ENCODE data around the gene GARIN6. TPM values are rescaled to one million over a fixed set of nuclear protein-coding genes. Genes with fewer than 3 reads are reported as not detected.

Gene GARIN6
- total RNA-seq (2021) = not detected in 3 replicates
- Bru-seq, nascent RNA = not detected
- long read RNA-seq, experiment 1 = 0 reads
- long read RNA-seq, experiment 2 = 0 reads
- long read RNA-seq, experiment 3 = 0 reads

DNA sequence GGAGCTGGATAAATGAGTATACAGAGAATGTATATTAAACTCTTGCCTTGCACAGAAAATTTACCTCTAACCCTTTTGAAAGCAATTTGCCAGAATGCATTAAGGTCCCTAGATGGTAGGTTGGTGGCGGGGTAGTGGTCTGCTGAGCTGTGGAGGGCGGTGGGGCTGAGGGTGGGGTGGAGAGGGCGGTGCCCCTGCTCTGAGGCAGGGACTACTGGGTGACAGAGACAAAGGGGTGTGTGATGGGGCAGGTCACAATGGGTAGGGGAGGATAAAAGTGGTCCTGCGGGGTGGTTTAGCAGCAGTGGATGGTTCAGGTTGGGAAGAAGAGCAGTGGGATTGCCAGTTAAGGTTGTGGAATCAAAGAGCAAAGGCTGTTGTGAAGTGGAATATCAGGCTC is at the start of gene GARIN6:
TSS of gene GARIN6 (plus strand) at position 301 of the 400 bp plus-strand sequence. CDS start 422 bp downstream, outside the sequence.
- no peak for DNase-seq (ENCODE audit: low spot score)
- Mint-ChIP-seq H3K36me3 (no peaks in the 10 kb centered on the region), H3K27me3 (ENCODE audit: low read depth) (no peaks in the 10 kb centered on the region), H3K27ac (no peak within 1 kb of the TSS), H3K4me1 (peaks cover 9% of the 10 kb centered on the region), H3K9me3 (peaks cover 10% of the 10 kb centered on the region; the same call in 1 of the 2 replicates), H3K4me3 (no peak within 1 kb of the TSS)
- TF ChIP-seq CREB1 (CRISPR knock-in tag; IDR thresholded peaks at IDR 0.05) = no peak
- no peak for TF ChIP-seq PRRX2 (CRISPR knock-in tag; IDR thresholded peaks at IDR 0.05)
- TF ChIP-seq, protein P1, sequence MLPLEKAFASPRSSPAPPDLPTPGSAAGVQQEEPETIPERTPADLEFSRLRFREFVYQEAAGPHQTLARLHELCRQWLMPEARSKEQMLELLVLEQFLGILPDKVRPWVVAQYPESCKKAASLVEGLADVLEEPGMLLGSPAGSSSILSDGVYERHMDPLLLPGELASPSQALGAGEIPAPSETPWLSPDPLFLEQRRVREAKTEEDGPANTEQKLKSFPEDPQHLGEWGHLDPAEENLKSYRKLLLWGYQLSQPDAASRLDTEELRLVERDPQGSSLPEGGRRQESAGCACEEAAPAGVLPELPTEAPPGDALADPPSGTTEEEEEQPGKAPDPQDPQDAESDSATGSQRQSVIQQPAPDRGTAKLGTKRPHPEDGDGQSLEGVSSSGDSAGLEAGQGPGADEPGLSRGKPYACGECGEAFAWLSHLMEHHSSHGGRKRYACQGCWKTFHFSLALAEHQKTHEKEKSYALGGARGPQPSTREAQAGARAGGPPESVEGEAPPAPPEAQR (CRISPR knock-in tag; IDR thresholded peaks at IDR 0.05) = no peak
- no peak for TF ChIP-seq FOXP1 (CRISPR knock-in tag; IDR thresholded peaks at IDR 0.05; ENCODE audit: borderline replicate concordance)
- TF ChIP-seq EMX1 (CRISPR knock-in tag; IDR thresholded peaks at IDR 0.05) = no peak
- no peak for TF ChIP-seq ZNF263 (CRISPR knock-in tag; IDR thresholded peaks at IDR 0.05; ENCODE audit: low read depth)
- ChIA-PET POLR2A (no interaction called here), CTCF (no interaction called here)
- ATAC-seq = no peak

DNA sequence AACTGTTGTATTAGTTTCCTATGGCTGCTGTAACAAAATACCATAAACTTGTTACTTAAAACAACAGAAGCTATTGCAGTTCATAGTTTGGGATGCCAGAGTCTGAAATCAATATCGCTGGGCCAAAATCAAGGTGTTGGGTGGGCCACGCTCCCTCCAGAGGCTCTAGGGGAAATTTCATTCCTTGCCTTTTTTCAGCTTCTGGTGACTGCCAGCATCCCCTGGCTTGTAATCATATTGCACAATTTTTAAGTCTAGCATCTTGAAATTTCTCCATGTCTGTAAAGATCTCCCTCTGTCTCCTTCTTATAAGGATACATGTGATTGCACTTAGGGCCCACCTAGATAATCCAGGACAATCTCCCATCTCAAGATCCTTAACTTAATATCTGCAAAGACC is 48.8 kb upstream of the GARIN6 start:
- ChIA-PET POLR2A (no interaction called here), CTCF (interaction anchor here (1.1 kb wide), 1 partner anchor 212 kb away, joined by 3 read pairs; no protein-coding TSS in a partner anchor)
- Mint-ChIP-seq H3K27ac (no peak overlapping the region), H3K27me3 (ENCODE audit: low read depth) (no peaks in the 10 kb centered on the region), H3K4me3 (no peak overlapping the region), H3K9me3 (no peaks in the 10 kb centered on the region), H3K4me1 (peaks cover 10% of the 10 kb centered on the region), H3K36me3 (no peaks in the 10 kb centered on the region)
- TF ChIP-seq CDX4 (CRISPR knock-in tag; IDR thresholded peaks at IDR 0.05; ENCODE audit: borderline replicate concordance) (no peak), GTF2I (CRISPR knock-in tag; conservative IDR thresholded peaks at IDR 0.05) (no peak), ETV6 (CRISPR knock-in tag; IDR thresholded peaks at IDR 0.05) (no peak), GRHL2 (CRISPR knock-in tag; IDR thresholded peaks at IDR 0.05; ENCODE audit: insufficient replicate concordance, severe bottlenecking) (no peak), ZNF396 (CRISPR knock-in tag; IDR thresholded peaks at IDR 0.05; ENCODE audit: borderline replicate concordance) (no peak), NFYB (CRISPR knock-in tag; conservative IDR thresholded peaks at IDR 0.05; ENCODE audit: low read depth) (no peak), TEAD1 (CRISPR knock-in tag; IDR thresholded peaks at IDR 0.05) (no peak), NFATC4 (CRISPR knock-in tag; IDR thresholded peaks at IDR 0.05) (no peak), ESRRA (CRISPR knock-in tag; IDR thresholded peaks at IDR 0.05; ENCODE audit: borderline replicate concordance) (no peak), STAT6 (CRISPR knock-in tag; conservative IDR thresholded peaks at IDR 0.05; ENCODE audit: low read depth) (no peak), ZNF425 (CRISPR knock-in tag; conservative IDR thresholded peaks at IDR 0.05) (no peak), ZNF219 (CRISPR knock-in tag; IDR thresholded peaks at IDR 0.05; ENCODE audit: borderline replicate concordance) (no peak)
- TF ChIP-seq, protein P1 (CRISPR knock-in tag; IDR thresholded peaks at IDR 0.05) = no peak
- TF ChIP-seq, protein P2, sequence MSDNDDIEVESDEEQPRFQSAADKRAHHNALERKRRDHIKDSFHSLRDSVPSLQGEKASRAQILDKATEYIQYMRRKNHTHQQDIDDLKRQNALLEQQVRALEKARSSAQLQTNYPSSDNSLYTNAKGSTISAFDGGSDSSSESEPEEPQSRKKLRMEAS (CRISPR knock-in tag; IDR thresholded peaks at IDR 0.05) = no peak
- TF ChIP-seq, protein P3, sequence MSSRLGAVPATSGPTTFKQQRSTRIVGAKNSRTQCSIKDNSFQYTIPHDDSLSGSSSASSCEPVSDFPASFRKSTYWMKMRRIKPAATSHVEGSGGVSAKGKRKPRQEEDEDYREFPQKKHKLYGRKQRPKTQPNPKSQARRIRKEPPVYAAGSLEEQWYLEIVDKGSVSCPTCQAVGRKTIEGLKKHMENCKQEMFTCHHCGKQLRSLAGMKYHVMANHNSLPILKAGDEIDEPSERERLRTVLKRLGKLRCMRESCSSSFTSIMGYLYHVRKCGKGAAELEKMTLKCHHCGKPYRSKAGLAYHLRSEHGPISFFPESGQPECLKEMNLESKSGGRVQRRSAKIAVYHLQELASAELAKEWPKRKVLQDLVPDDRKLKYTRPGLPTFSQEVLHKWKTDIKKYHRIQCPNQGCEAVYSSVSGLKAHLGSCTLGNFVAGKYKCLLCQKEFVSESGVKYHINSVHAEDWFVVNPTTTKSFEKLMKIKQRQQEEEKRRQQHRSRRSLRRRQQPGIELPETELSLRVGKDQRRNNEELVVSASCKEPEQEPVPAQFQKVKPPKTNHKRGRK (CRISPR knock-in tag; IDR thresholded peaks at IDR 0.05; ENCODE audit: borderline replicate concordance) = no peak
- ATAC-seq (no peak), DNase-seq (ENCODE audit: low spot score) (no peak)
